Measurements from ENCODE around the gene TPSD1. TPM values are rescaled to one million over a fixed set of nuclear protein-coding genes. Genes with fewer than 3 reads are reported as not detected.
A peak's percentile ranks its signal among the peaks of the same experiment; 100 is the strongest.

Gene TPSD1
- polyA plus RNA-seq, 2 of the 4 experiments (the other 2 are of a cell fraction) = not detected

DNA sequence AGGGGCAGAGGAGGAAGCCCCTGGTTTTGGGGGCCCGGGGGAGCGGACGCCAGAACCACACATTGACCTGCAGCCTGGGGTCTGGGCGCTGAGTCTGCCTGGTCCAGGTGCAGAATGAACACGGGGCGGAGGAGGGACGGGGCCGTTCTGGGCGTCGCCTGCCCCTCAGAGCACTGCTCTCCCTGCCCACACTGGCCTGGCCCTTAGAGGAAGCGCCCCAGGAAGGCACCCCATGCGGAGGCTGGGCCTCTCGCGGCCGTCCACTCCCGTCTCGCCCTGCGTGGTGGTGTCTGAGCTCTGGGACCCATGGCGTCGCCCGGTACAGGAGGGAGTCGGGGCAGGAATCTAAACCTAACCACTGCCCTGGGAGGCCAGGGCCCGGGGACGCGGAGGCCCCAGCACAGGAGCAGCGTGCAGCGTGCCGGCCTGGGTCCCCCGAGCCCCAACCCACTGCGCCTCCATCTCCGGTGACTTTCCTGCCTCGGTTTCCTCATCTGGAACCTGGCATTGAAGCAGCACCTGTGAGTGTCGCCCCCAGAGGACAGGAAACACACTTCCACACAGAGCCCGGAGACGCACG is 4.3 kb downstream of the TPSD1 start:
- ChIA-PET CTCF (no interaction called here), POLR2A (no interaction called here)
- Histone ChIP-seq H3K27ac (no peak overlapping the region), H3K9me3 (no peaks in the 10 kb centered on the region), H3K4me2 (no peak overlapping the region), H3K4me3 (no peak overlapping the region), H3K4me1 (0 out of 3 replicates have a peak, but pooled peaks cover 5% of the 10 kb centered on the region)
- 52% methylated on average over 28 of the region's 36 CpGs for WGBS (ENCODE audit: missing lambda C conversion rate)
- ATAC-seq = no peak
- no peak for DNase-seq (ENCODE audit: low read depth in 1 of 2, low spot score in 1 of 2)
- TF ChIP-seq TP53 (CRISPR knock-in tag; IDR thresholded peaks at IDR 0.05) (no peak), EP300 (IDR thresholded peaks at IDR 0.05) (no peak)
- TF ChIP-seq, protein P1, sequence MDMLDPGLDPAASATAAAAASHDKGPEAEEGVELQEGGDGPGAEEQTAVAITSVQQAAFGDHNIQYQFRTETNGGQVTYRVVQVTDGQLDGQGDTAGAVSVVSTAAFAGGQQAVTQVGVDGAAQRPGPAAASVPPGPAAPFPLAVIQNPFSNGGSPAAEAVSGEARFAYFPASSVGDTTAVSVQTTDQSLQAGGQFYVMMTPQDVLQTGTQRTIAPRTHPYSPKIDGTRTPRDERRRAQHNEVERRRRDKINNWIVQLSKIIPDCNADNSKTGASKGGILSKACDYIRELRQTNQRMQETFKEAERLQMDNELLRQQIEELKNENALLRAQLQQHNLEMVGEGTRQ (IDR thresholded peaks at IDR 0.05) = no peak
- no peak for FAIRE-seq

DNA sequence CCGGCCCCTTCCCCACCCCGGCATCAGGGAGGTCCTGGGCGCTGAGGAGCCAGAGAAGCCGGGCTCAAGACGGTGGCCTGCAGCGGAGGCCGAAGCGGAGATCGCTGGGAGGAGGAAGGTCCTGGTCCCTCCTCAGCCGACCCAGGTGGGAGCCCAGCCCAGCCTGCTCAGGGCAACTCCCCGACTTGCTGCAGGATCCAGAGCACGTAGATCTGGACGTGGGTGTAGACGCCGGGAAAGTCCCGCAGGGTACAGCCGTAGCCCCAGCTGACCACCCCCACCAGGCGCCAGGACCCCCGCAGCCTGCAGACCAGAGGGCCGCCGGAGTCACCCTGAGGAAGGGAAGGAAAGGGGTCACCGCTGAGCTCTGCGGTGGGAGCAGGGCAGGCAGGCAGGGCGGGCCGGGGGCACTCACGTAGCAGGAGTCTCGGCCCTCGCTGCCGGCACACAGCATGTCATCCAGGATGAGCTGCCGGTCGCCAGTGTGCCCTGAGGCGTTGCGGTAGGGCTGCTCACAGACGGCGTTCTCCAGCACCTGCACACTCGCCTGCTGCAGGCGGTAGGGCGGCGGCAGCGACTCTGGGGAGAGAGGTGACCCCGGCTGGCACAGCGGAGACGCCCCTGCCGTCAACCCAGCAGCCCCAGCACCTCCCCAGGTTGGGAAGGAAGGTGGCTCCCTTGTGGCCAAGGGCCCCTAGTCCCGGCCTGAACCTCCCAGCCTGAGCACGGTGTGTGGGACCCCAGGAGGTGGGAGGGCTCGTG is 5.4 kb downstream of the TPSD1 start:
- no peaks in the 10 kb centered on the region for H3K9me3 ChIP-seq
- H3K4me3 ChIP-seq = no peak overlapping the region
- TF ChIP-seq ZFP36 (IDR thresholded peaks at IDR 0.05; ENCODE audit: borderline replicate concordance, partially characterized antibody) = no peak
- no peak for TF ChIP-seq HOXB5 (CRISPR knock-in tag; IDR thresholded peaks at IDR 0.05)
- 27% methylated on average over 28 of the region's 47 CpGs for WGBS (ENCODE audit: missing lambda C conversion rate)
- ChIA-PET CTCF (interaction anchor here (0.7 to 1.9 kb wide), 3 partner anchors 12 to 91 kb away, joined by 3 to 5 read pairs (median 4); no protein-coding TSS in a partner anchor), POLR2A (no interaction called here)
- ATAC-seq (peak in 1 of 2 experiments; percentile 17; a peak in 3 of 6 replicates), FAIRE-seq (no peak), DNase-seq (ENCODE audit: low read depth in 1 of 2, low spot score in 1 of 2) (no peak)
- H3K4me2 ChIP-seq = no peak overlapping the region
- no peak overlapping the region for H3K27ac ChIP-seq
- H3K4me1 ChIP-seq = 0 out of 3 replicates have a peak, but pooled peaks cover 5% of the 10 kb centered on the region

DNA sequence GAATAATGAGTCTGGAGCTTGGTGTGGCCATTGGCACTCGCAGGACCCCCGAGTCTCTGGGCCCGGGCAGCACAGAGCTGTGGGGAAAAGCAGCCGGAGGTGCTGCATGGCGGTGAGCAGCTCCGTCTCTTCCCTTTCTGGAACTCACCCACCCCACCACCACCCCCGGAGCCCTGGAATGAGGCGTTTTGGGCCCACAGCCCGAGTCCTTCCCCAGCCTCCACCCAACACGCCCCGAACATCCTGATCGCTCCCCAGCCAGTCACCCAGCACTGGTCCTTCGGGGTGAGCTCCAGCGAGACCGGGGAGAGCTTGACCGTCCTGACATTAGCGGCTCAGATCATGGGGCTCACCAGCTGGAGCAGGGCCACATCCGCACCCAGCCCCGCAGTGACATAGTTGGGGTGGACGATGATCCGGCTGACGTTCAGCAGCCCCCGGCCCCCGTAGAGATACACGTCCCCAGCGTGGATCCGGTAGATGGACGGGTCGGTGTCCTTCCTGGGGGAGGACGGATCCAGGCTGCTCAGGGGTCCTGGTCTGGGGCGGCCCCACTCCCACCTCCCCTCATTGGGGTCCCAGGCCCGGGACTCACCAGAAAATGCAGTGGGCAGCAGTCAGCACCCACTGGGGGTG is 6.5 kb downstream of the TPSD1 start:
- ChIA-PET CTCF (interaction anchor here (1.0 to 1.9 kb wide), 2 partner anchors 28 to 39 kb away, joined by 5 to 6 read pairs; no protein-coding TSS in a partner anchor), POLR2A (no interaction called here)
- TF ChIP-seq SREBF2 (IDR thresholded peaks at IDR 0.05) = no peak
- no peak for TF ChIP-seq RFX5 (IDR thresholded peaks at IDR 0.05)
- no peak for TF ChIP-seq FOSB (CRISPR knock-in tag; IDR thresholded peaks at IDR 0.05)
- no peak for TF ChIP-seq FOSL2 (IDR thresholded peaks at IDR 0.05)
- TF ChIP-seq FOSL2 (CRISPR knock-in tag; IDR thresholded peaks at IDR 0.05) = no peak
- TF ChIP-seq, protein P2, sequence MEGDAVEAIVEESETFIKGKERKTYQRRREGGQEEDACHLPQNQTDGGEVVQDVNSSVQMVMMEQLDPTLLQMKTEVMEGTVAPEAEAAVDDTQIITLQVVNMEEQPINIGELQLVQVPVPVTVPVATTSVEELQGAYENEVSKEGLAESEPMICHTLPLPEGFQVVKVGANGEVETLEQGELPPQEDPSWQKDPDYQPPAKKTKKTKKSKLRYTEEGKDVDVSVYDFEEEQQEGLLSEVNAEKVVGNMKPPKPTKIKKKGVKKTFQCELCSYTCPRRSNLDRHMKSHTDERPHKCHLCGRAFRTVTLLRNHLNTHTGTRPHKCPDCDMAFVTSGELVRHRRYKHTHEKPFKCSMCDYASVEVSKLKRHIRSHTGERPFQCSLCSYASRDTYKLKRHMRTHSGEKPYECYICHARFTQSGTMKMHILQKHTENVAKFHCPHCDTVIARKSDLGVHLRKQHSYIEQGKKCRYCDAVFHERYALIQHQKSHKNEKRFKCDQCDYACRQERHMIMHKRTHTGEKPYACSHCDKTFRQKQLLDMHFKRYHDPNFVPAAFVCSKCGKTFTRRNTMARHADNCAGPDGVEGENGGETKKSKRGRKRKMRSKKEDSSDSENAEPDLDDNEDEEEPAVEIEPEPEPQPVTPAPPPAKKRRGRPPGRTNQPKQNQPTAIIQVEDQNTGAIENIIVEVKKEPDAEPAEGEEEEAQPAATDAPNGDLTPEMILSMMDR (IDR thresholded peaks at IDR 0.05) = no peak
- no peak for TF ChIP-seq HOXA7 (CRISPR knock-in tag; IDR thresholded peaks at IDR 0.05)
- TF ChIP-seq BHLHE40 (IDR thresholded peaks at IDR 0.05; ENCODE audit: low read depth, low read length) = no peak
- no peak for TF ChIP-seq MAFK (IDR thresholded peaks at IDR 0.05; ENCODE audit: partially characterized antibody)
- no peak for TF ChIP-seq MYC (IDR thresholded peaks at IDR 0.05; ENCODE audit: borderline replicate concordance, low read length)
- TF ChIP-seq SMC3 (IDR thresholded peaks at IDR 0.05) = no peak
- TF ChIP-seq, protein P3, sequence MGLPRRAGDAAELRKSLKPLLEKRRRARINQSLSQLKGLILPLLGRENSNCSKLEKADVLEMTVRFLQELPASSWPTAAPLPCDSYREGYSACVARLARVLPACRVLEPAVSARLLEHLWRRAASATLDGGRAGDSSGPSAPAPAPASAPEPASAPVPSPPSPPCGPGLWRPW (IDR thresholded peaks at IDR 0.05) = no peak
- TF ChIP-seq EHMT2 (IDR thresholded peaks at IDR 0.05; ENCODE audit: low read depth) = no peak
- no peak for TF ChIP-seq GATA3 (IDR thresholded peaks at IDR 0.05; ENCODE audit: borderline replicate concordance)
- no peak for TF ChIP-seq POLR2A (IDR thresholded peaks at IDR 0.05; ENCODE audit: low read length)
- TF ChIP-seq CHD2 (IDR thresholded peaks at IDR 0.05; ENCODE audit: low read length, partially characterized antibody) = no peak
- no peak for TF ChIP-seq NPAS2 (CRISPR knock-in tag; IDR thresholded peaks at IDR 0.05; ENCODE audit: borderline replicate concordance)
- no peak for TF ChIP-seq EHF (CRISPR knock-in tag; IDR thresholded peaks at IDR 0.05)
- TF ChIP-seq, protein P4, sequence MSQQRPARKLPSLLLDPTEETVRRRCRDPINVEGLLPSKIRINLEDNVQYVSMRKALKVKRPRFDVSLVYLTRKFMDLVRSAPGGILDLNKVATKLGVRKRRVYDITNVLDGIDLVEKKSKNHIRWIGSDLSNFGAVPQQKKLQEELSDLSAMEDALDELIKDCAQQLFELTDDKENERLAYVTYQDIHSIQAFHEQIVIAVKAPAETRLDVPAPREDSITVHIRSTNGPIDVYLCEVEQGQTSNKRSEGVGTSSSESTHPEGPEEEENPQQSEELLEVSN (IDR thresholded peaks at IDR 0.05; ENCODE audit: borderline replicate concordance, low read depth) = no peak
- Histone ChIP-seq H3K4me1 (0 out of 3 replicates have a peak, but pooled peaks cover 5% of the 10 kb centered on the region), H3K27ac (no peak overlapping the region), H3K4me3 (no peak overlapping the region), H3K9me3 (no peaks in the 10 kb centered on the region), H3K4me2 (no peak overlapping the region)
- no peak for DNase-seq (ENCODE audit: low read depth in 1 of 2, low spot score in 1 of 2)
- no peak for FAIRE-seq
- 65% methylated on average over 22 of the region's 32 CpGs for WGBS (ENCODE audit: missing lambda C conversion rate)
- ATAC-seq = no peak

Data from A549 (cell line).